K562 (cell line): Measurements from ENCODE around the gene HDAC9. TPM values are rescaled to one million over a fixed set of nuclear protein-coding genes. Genes with fewer than 3 reads are reported as not detected.
"Not testable (repeated sequence)": the region's sequence is repeated elsewhere in the genome, so short reads cannot be mapped to it uniquely, and the experiment has no call there.

ENCODE experiments used
- ATAC-seq: fragments of 200-7000 bp; cut with Tn5 transposase; 3 replicates; pipeline ENCODE4 v1.9.1; 2020; ENCODE audit warnings: moderate library complexity
- BruUV-seq: library from RNA; stranded (reverse); fragments of 400-500 nt; replicated peaks from 2 replicates; lab custom pipeline; 2021; lab: Mats Ljungman, UMichigan
- CTCF ChIA-PET: fragments of 300-600 bp; formaldehyde crosslinking; extraction: SDS; loops from one replicate; lab custom pipeline; 2021; ENCODE audit warnings: low intra/inter-chr PET ratio; lab: Yijun Ruan, JAX
- POLR2A ChIA-PET: fragments of 300-600, 350-650 bp; sonication (Branson Sonifier 250); formaldehyde crosslinking; extraction: SDS; loops from one replicate; lab custom pipeline; 2021; ENCODE audit warnings: antibody characterized with exemption, inconsistent platforms; lab: Yijun Ruan, JAX
- DNase-seq, 4 experiments: peaks; one replicate each; pipeline versions ENCODE4 v3.0.0 to v3.0.0-alpha.2; 2011 to 2018; ENCODE audit warnings: low spot score in 3 of 4, mixed read lengths in 3 of 4; ENCODE audit errors: extremely low read depth in 1 of 4
- FAIRE-seq: peaks from 2 replicates; lab custom pipeline; 2011; peaks lifted over from hg19 to GRCh38; lab: Jason Lieb, UNC
- H2AFZ ChIP-seq: 2 replicates; pipeline ENCODE4 v1.6.0; 2011; ENCODE audit warnings: low read depth, low read length, control low read depth, inconsistent platforms
- H3K27ac ChIP-seq: fragments of 200-600 bp; 3 replicates; pipeline ENCODE4 v1.8.0; 2011; ENCODE audit warnings: low read depth, mild to moderate bottlenecking, control low read depth, inconsistent platforms, low read length, moderate library complexity, mixed read lengths; ENCODE audit errors: extremely low read depth
- H3K27me3 ChIP-seq, 2 experiments: fragments of 300-600 bp in 1 of 2; 2 replicates in 1 of 2; 3 replicates in 1 of 2; pipeline versions ENCODE4 v1.6.0 to v1.8.0; 2011; ENCODE audit warnings: inconsistent platforms in 2 of 2, low read length in 2 of 2, mild to moderate bottlenecking in 1 of 2, mixed read lengths in 1 of 2, moderate library complexity in 1 of 2; ENCODE audit not compliant: control insufficient read depth in 2 of 2, insufficient read depth in 2 of 2
- H3K36me3 ChIP-seq: fragments of 300-600 bp; 3 replicates; pipeline ENCODE4 v1.8.0; 2011; ENCODE audit warnings: mild to moderate bottlenecking, low read length, inconsistent platforms; ENCODE audit not compliant: control insufficient read depth, insufficient read depth
- H3K4me1 ChIP-seq, 2 experiments: fragments of 200-600 bp in 1 of 2; replicated peaks in 1 of 2; 2 replicates in 1 of 2; 3 replicates in 1 of 2; pipeline versions ENCODE4 v1.5.1 to v1.8.0; 2011; ENCODE audit warnings: inconsistent platforms in 2 of 2, low read length in 2 of 2, mild to moderate bottlenecking in 1 of 2, mixed read lengths in 1 of 2, moderate library complexity in 1 of 2; ENCODE audit not compliant: control insufficient read depth in 2 of 2, insufficient read depth in 2 of 2
- H3K4me2 ChIP-seq: 2 replicates; pipeline ENCODE4 v1.6.1; 2011; ENCODE audit warnings: low read length, control low read depth, inconsistent platforms, mixed read lengths; ENCODE audit not compliant: insufficient read depth
- H3K4me3 ChIP-seq: fragments of 200-600 bp; sonication (generic), shearing (Covaris generic); 2 replicates; pipeline ENCODE4 v1.5.1; 2016; ENCODE audit warnings: control low read depth, inconsistent platforms
- H3K79me2 ChIP-seq: fragments of 200-600 bp; 3 replicates; pipeline ENCODE4 v1.8.0; 2011; ENCODE audit warnings: low read length, inconsistent platforms; ENCODE audit not compliant: control insufficient read depth, insufficient read depth
- H3K9ac ChIP-seq, 2 experiments: 2 replicates each; pipeline versions ENCODE4 v1.6.0 to v1.6.1; 2011; ENCODE audit warnings: low read depth in 2 of 2, low read length in 2 of 2, control low read depth in 1 of 2, inconsistent platforms in 1 of 2, mild to moderate bottlenecking in 1 of 2, mixed read lengths in 1 of 2; ENCODE audit not compliant: insufficient read depth in 1 of 2
- H3K9me1 ChIP-seq: one replicate; pipeline ENCODE4 v1.6.0; 2011; ENCODE audit warnings: inconsistent platforms, mild to moderate bottlenecking, low read length, moderate library complexity; ENCODE audit not compliant: control insufficient read depth, insufficient read depth
- H3K9me3 ChIP-seq: replicated peaks from 2 replicates; pipeline ENCODE4 v1.5.1; 2011; ENCODE audit warnings: low read depth, low read length, inconsistent platforms; ENCODE audit not compliant: control insufficient read depth, insufficient read depth
- H4K20me1 ChIP-seq: replicated peaks from 2 replicates; pipeline ENCODE4 v1.6.1; 2011; ENCODE audit warnings: low read length, inconsistent platforms, mixed read lengths; ENCODE audit not compliant: control insufficient read depth, insufficient read depth
- CBFA2T2 ChIP-seq: fragments of 450-650 bp; conservative IDR thresholded peaks from 2 replicates; pipeline ENCODE4 v1.6.1; 2017; ENCODE audit warnings: mild to moderate bottlenecking
- KDM4B ChIP-seq, 2 experiments: fragments of 450-650 bp in 1 of 2; sonication (generic) in 1 of 2; IDR thresholded peaks; 2 replicates each; pipeline ENCODE4 v1.6.1; 2016 to 2017; ENCODE audit warnings: borderline replicate concordance in 2 of 2, antibody characterized with exemption in 1 of 2, low read depth in 1 of 2, mild to moderate bottlenecking in 1 of 2
- RAD21 ChIP-seq, 2 experiments: fragments of 250-450 bp in 1 of 2; fragments of 450-650 bp in 1 of 2; sonication (Bioruptor Pico) in 1 of 2; formaldehyde crosslinking in 1 of 2; IDR thresholded peaks in 1 of 2; conservative IDR thresholded peaks in 1 of 2; 2 replicates each; pipeline versions ENCODE4 v1.4.0 to v1.8.0; 2020 to 2022; ENCODE audit warnings: mild to moderate bottlenecking in 2 of 2, moderate library complexity in 1 of 2
- ZNF146 ChIP-seq: IDR thresholded peaks from one replicate; pipeline ENCODE4 v1.6.1; 2018; ENCODE audit warnings: missing compliant biosample characterization; ENCODE audit not compliant: unreplicated experiment
- WGBS: fragments of 100-300 bp; shearing (Covaris generic); methylation state at CpG from one replicate; pipeline ENCODE4 v1.1.6; 2016; ENCODE audit warnings: low coverage, mixed read lengths; ENCODE audit not compliant: insufficient coverage; ENCODE audit errors: missing lambda C conversion rate; 5-methylcytosine and 5-hydroxymethylcytosine counted together
- in situ Hi-C: fragments of 300-500 bp; cut with MboI; formaldehyde crosslinking; loops from 4 replicates; pipeline ENCODE4 v1.15.0; 2018; ENCODE audit warnings: inconsistent platforms, mixed read lengths
- intact Hi-C: fragments of 100-400 bp; cut with micrococcal nuclease; formaldehyde crosslinking; loops from 2 replicates; pipeline ENCODE4 v1.14.2; 2022
- polyA plus RNA-seq, 8 experiments: library from polyadenylated mRNA; depleted of rRNA in 4 of 8; stranded (reverse) in 5 of 8; unstranded in 3 of 8; fragments of >200 nt; fragmentation: Nextera tagmentation in 2 of 8; fragmentation: Illumina TruSeq in 1 of 8; extraction: Ambion mirVana in 2 of 8; extraction: Trizol in 1 of 8; gene quantifications; 2 replicates each; pipeline versions ENCODE4 v1.2.1 to v1.2.3, GENCODE V29; 2011 to 2014; ENCODE audit warnings: inconsistent platforms in 1 of 8, missing spikeins in 1 of 8
- total RNA-seq, 7 experiments: library from RNA; depleted of rRNA in 6 of 7; stranded (reverse); fragments of >200 nt in 6 of 7; fragmentation: Illumina TruSeq in 2 of 7; extraction: Trizol in 2 of 7; gene quantifications; 2 replicates each; pipeline versions ENCODE4 v1.2.1 to v1.2.3, GENCODE V29; 2011 to 2021; ENCODE audit warnings: low replicate concordance in 1 of 7
- TF ChIP-seq, protein P1 (sequence below), 3 experiments: IDR thresholded peaks in 2 of 3; conservative IDR thresholded peaks in 1 of 3; 2 replicates each; pipeline ENCODE4 v1.5.1; 2011 to 2012; ENCODE audit warnings: low read length in 3 of 3, mild to moderate bottlenecking in 3 of 3, control low read depth in 2 of 3, improper control_type of control experiment in 1 of 3, inconsistent platforms in 1 of 3, low read depth in 1 of 3, mixed read lengths in 1 of 3, moderate library complexity in 1 of 3; ENCODE audit not compliant: insufficient read depth in 2 of 3
- TF ChIP-seq, protein P2 (sequence below): fragments of 450-650 bp; formaldehyde crosslinking; IDR thresholded peaks from 2 replicates; pipeline ENCODE4 v1.4.0; 2020; ENCODE audit warnings: mild to moderate bottlenecking, moderate library complexity

HDAC9 gene
- total and polyA plus RNA-seq, 9 of the 15 experiments (the other 6 are each of a cell fraction or from before 2014, with no cell fraction given): 0.08 to 0.91 (median 0.33) TPM

DNA sequence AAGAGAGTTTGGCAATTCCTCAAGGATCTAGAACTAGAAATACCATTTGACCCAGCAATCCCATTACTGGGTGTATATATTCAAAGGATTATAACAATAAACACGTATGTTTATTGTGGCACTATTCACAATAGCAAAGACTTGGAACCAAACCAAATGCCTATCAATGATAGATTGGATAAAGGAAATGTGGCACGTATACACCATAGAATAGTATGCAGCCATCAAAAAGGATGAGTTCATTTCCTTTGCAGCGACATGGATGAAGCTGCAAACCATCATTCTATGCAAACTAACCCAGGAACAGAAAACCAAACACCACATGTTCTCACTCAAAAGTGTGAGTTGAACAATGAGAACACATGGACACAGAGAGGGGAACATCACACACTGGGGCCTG, 537.4 kb downstream of the HDAC9 start:
- CTCF ChIA-PET: not testable (repeated sequence)

DNA sequence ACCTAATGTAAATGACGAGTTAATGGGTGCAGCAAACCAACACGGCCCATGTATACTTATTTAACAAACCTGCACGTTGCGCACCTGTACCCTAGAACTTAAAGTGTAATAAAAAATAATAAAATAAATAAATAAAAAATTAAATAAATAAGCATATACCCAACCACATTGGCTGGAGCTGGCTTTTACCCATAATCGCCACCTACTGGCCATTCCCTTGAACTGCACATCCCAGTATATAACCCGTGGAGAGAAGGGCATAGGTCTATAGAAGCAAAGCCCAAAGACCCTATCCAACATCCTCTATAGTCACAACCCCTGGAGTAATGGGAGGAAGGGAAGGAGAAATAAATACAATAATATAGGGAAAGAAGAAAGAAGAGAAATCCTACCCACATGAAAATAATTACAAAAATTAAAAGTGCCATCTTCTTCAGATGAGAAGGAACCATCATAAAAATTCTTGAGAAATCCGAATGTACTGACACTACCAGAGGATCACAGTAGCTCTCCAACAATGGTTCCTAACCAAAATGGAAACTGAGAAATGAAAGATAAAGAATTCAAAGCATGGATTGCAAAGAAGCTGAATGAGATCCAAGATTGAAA, 556.3 kb downstream of the HDAC9 start:
- no peak overlapping the region for H3K27ac ChIP-seq
- no peaks in the 10 kb centered on the region for H3K79me2 ChIP-seq
- no peaks in the 10 kb centered on the region for H3K27me3 ChIP-seq
- TF ChIP-seq CBFA2T2: no peak
- TF ChIP-seq, protein P1, sequence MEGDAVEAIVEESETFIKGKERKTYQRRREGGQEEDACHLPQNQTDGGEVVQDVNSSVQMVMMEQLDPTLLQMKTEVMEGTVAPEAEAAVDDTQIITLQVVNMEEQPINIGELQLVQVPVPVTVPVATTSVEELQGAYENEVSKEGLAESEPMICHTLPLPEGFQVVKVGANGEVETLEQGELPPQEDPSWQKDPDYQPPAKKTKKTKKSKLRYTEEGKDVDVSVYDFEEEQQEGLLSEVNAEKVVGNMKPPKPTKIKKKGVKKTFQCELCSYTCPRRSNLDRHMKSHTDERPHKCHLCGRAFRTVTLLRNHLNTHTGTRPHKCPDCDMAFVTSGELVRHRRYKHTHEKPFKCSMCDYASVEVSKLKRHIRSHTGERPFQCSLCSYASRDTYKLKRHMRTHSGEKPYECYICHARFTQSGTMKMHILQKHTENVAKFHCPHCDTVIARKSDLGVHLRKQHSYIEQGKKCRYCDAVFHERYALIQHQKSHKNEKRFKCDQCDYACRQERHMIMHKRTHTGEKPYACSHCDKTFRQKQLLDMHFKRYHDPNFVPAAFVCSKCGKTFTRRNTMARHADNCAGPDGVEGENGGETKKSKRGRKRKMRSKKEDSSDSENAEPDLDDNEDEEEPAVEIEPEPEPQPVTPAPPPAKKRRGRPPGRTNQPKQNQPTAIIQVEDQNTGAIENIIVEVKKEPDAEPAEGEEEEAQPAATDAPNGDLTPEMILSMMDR (IDR thresholded peaks at IDR 0.05 in 2 of 3, conservative IDR thresholded peaks at IDR 0.05 in 1 of 3; ENCODE audit: insufficient read depth in 2 of 3, low read depth in 1 of 3, low read length in 3 of 3): peak; percentile 46 to 55 (median 54)
- TF ChIP-seq, protein P2, sequence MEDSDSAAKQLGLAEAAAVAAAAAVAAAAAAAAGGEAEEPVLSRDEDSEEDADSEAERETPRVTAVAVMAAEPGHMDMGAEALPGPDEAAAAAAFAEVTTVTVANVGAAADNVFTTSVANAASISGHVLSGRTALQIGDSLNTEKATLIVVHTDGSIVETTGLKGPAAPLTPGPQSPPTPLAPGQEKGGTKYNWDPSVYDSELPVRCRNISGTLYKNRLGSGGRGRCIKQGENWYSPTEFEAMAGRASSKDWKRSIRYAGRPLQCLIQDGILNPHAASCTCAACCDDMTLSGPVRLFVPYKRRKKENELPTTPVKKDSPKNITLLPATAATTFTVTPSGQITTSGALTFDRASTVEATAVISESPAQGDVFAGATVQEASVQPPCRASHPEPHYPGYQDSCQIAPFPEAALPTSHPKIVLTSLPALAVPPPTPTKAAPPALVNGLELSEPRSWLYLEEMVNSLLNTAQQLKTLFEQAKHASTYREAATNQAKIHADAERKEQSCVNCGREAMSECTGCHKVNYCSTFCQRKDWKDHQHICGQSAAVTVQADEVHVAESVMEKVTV (CRISPR knock-in tag): 0 out of 2 replicates have a peak, but pooled peaks have one; percentile 28
- peak; percentile 32 to 37; a peak in 3 of 4 replicates for TF ChIP-seq RAD21 (CRISPR knock-in tag; conservative IDR thresholded peaks at IDR 0.05 in 1 of 2, IDR thresholded peaks at IDR 0.05 in 1 of 2)
- no peak for TF ChIP-seq KDM4B (IDR thresholded peaks at IDR 0.05; ENCODE audit: borderline replicate concordance in 2 of 2, low read depth in 1 of 2)
- TF ChIP-seq, all 486 proteins: peak for 3
- DNase-seq (peak; percentile 33 to 48 (median 38)), ATAC-seq (peak; percentile 58; the same call in 1 of the 3 replicates), FAIRE-seq (peak; percentile 60)
- BruUV-seq: no TSS peak
- H3K4me1 ChIP-seq: no peaks in the 10 kb centered on the region
- POLR2A ChIA-PET: interaction anchor here (0.6 kb wide), 1 partner anchor 11 kb away, joined by 3 read pairs; no protein-coding TSS in a partner anchor
- no peak overlapping the region for H3K9ac ChIP-seq
- CTCF ChIA-PET: interaction anchor here (0.8 kb wide), 1 partner anchor 1345 kb away, joined by 3 read pairs; no protein-coding TSS in a partner anchor
- WGBS: 0% methylated on average over 7 of the region's 7 CpGs
- no peak overlapping the region for H3K4me2 ChIP-seq
- H3K9me3 ChIP-seq: no peaks in the 10 kb centered on the region
- no peaks in the 10 kb centered on the region for H3K9me1 ChIP-seq
- intact Hi-C loops: loop anchor here (10.0 kb wide), 1 partner anchor 1347 kb away; no protein-coding TSS in a partner anchor
- H3K36me3 ChIP-seq: no peaks in the 10 kb centered on the region
- H2AFZ ChIP-seq: no peak overlapping the region
- no peak overlapping the region for H3K4me3 ChIP-seq
- H4K20me1 ChIP-seq: no peaks in the 10 kb centered on the region
- in situ Hi-C loops: no loop called here

More for the DNA sequence above, 537.4 kb downstream of the HDAC9 start:
- peak; percentile 62 for TF ChIP-seq ZNF146 (CRISPR knock-in tag)
- POLR2A ChIA-PET, H3K27ac ChIP-seq, H3K79me2 ChIP-seq, H3K4me3 ChIP-seq, H3K9ac ChIP-seq, intact Hi-C loops, FAIRE-seq, H3K9me3 ChIP-seq, H3K27me3 ChIP-seq, ATAC-seq, H4K20me1 ChIP-seq, H3K4me2 ChIP-seq, DNase-seq, H3K9me1 ChIP-seq, in situ Hi-C loops, H3K4me1 ChIP-seq, H2AFZ ChIP-seq, BruUV-seq, H3K36me3 ChIP-seq: not testable (repeated sequence)
- WGBS: 10% methylated on average over 3 of the region's 3 CpGs
